Measurements from ENCODE around the gene DEXI.
"Not testable (repeated sequence)": the region's sequence is repeated elsewhere in the genome, so short reads cannot be mapped to it uniquely, and the experiment has no call there.

Gene DEXI

GRCh38 chr16:10933865-10934264 lies 8.4 kb downstream of the DEXI start:
- TF ChIP-seq CTCF (IDR thresholded peaks at IDR 0.05; ENCODE audit: control insufficient read depth, extremely low read depth, insufficient read depth): no peak
- no peak overlapping the region for H3K4me3 ChIP-seq (ENCODE audit: low read depth, low read length)
- DNase-seq (ENCODE audit: low read depth): no peak

GRCh38 chr16:10932959-10933710 lies 9.1 kb downstream of the DEXI start:
- H3K4me3 ChIP-seq (ENCODE audit: low read depth, low read length): no peak overlapping the region
- no peak for DNase-seq (ENCODE audit: low read depth)
- TF ChIP-seq CTCF (IDR thresholded peaks at IDR 0.05; ENCODE audit: control insufficient read depth, extremely low read depth, insufficient read depth): no peak

DNA sequence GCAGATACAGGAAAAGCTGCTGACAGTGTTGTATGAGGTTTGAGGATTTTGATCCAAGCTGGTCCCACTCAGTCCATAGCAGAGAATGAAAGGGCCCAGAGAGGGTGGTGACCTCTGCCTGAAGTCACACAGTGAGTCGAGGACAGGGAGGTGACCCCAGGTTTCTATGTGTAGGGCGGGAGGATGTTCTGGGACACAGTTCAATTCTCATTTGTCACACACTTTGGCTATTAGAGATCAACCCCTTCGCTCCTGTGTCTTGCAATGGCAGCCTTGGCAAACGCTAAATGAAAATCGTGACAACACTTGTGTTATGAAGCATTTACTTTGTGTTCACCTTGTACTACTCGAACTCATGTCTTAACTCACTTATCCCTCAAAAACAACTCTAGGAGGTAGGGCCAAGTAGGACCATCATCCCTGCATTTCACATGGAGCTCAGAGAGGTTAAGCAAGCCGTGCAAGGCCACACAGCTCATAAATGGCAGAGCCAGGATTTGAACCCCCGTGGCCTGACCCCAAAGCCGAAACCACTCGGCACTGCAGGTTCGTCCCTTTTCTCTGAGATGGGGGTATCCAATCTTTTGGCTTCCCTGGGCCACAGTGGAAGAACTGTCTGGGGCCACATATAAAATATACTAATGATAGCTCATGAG lies 10.2 kb downstream of the DEXI start:
- no peak for DNase-seq (ENCODE audit: low read depth)
- H3K4me3 ChIP-seq (ENCODE audit: low read depth, low read length): no peak overlapping the region
- no peak for TF ChIP-seq CTCF (IDR thresholded peaks at IDR 0.05; ENCODE audit: control insufficient read depth, extremely low read depth, insufficient read depth)

DNA sequence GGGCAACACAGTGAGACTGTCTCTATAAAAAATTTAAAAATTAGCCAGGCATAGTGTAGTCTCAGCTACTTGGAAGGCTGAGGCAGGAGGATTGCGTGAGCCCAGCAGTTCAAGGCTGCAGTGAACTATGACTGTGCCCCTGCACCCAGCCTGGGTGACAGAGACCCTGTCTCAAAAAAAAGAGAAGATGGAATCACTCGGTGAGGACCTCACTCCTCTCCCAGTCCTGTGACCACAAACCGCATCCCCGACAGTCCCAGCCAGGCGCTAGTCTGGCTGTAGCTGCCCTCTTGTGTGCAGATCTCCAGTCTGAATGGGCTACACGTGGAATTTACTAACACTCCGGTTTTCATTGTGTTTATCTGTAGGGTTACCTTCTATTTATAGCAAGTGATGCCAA lies 11.1 kb downstream of the DEXI start:
- no peak overlapping the region for H3K4me3 ChIP-seq (ENCODE audit: low read depth, low read length)
- DNase-seq (ENCODE audit: low read depth): no peak
- TF ChIP-seq CTCF (IDR thresholded peaks at IDR 0.05; ENCODE audit: control insufficient read depth, extremely low read depth, insufficient read depth): no peak

DNA sequence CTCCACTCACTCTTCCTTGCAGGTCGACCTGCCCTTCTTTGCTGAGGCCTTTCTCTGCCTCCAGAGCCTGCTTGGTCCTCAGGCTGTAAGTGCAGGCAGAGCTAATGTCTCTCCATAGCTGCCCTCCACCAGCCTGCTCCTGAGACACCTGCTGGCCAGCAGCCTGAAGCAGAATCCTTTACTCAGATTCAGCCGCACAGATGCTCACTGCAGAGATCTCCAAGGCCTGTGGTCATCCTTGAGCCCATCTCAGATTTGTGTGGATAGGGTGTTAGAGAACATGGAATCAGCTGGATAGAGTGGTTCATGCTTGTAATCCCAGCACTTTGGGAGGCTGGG lies 11.5 kb downstream of the DEXI start:
- TF ChIP-seq CTCF (IDR thresholded peaks at IDR 0.05; ENCODE audit: control insufficient read depth, extremely low read depth, insufficient read depth): no peak
- no peak overlapping the region for H3K4me3 ChIP-seq (ENCODE audit: low read depth, low read length)
- DNase-seq (ENCODE audit: low read depth): no peak

DNA sequence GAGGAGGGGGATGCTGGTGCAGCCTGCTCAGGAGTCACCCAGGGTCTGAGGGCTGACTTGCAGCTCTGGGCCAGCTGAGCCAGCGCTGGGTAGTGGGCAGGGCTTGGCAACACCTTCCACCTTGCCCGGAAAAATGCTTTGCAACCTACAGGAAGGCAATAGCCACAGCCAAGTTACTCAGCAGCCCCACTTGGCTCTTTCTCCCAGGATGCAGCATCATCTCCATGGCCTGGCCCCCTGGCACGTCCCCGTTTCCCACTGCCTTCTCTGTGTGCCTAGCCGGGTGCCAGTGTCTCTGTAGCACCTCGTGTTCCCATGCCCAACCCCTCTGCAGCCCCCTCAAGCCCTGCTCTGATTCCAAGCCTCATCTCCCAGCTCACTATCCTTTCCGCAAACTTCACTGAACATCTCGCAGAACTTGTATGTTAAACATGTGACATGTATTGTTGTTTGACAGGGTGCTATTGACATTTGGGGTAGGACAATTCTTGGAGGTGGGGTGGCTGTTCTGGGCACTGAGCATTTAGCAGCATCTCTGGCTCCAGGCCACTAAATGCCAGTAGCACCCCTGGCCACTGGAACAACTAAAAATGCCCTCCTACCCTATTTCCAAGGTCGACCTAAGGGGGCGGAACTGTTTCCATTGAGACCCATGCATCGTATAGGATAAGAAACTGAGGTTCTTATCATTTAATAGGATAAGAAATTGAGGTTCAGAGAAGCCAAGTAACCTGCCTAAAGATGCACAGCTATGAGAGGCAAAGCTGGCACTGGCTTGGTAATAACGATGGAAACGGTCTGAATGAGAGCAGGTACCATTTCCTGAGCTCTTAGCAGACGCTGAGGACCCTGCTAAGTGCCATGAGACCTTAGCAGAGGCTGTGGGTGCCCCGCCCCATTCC lies 12.2 kb downstream of the DEXI start:
- no peak for DNase-seq (ENCODE audit: low read depth)

DNA sequence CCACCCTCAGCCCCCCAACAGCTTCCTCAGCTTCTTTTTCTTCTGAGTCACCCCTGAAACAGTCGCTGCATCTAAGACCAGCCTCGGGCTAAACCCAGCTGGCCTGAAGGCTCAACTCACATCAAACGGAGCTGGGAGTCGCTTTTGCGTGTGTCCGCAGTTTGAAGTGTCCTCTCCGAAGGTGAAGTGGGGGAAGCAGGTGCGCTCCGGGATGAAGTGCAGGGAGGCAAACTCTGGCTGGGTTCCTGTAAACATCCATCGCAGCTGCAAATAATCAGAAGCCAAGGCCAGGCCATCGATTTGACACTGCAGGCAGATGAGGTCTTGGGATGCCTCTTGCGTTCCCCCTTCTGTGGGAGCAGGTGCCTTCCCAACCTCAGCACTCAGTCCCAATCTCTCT lies 13.2 kb downstream of the DEXI start:
- not testable (repeated sequence) for H3K4me3 ChIP-seq (ENCODE audit: low read depth, low read length); DNase-seq (ENCODE audit: low read depth)

More for the DNA sequence above, 12.2 kb downstream of the DEXI start:
- H3K4me3 ChIP-seq (ENCODE audit: low read depth, low read length): no peak overlapping the region
- TF ChIP-seq CTCF (IDR thresholded peaks at IDR 0.05; ENCODE audit: control insufficient read depth, extremely low read depth, insufficient read depth): no peak
